ENCODE data around the gene ADCY7.

The ADCY7 gene

GRCh38 chr16:50351116-50351515 is 84.8 kb downstream of the ADCY7 start:
- TF ChIP-seq, protein P1, sequence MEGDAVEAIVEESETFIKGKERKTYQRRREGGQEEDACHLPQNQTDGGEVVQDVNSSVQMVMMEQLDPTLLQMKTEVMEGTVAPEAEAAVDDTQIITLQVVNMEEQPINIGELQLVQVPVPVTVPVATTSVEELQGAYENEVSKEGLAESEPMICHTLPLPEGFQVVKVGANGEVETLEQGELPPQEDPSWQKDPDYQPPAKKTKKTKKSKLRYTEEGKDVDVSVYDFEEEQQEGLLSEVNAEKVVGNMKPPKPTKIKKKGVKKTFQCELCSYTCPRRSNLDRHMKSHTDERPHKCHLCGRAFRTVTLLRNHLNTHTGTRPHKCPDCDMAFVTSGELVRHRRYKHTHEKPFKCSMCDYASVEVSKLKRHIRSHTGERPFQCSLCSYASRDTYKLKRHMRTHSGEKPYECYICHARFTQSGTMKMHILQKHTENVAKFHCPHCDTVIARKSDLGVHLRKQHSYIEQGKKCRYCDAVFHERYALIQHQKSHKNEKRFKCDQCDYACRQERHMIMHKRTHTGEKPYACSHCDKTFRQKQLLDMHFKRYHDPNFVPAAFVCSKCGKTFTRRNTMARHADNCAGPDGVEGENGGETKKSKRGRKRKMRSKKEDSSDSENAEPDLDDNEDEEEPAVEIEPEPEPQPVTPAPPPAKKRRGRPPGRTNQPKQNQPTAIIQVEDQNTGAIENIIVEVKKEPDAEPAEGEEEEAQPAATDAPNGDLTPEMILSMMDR (IDR thresholded peaks at IDR 0.05; ENCODE audit: borderline replicate concordance, insufficient read depth, low read depth, low read length): no peak
- H3K4me3 ChIP-seq (ENCODE audit: low read depth, low read length): no peak overlapping the region

DNA sequence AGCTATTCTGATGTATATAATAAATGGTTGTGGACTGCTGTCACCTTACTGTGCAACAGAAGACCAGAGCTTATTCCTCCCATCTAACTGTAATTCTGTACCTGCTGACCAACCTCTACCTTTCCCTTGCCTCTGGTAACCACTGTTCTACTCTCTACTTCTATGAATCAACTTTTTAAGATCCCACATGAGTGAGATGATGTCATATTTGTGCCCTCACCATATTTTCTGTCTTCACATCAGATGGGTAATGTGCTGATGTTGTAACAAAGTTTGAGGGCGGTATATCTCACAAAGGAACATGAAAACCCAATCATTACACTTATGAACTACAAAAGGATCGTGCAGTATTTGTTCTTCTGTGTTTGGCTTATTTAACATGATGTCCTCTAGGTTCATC is 85.6 kb downstream of the ADCY7 start:
- H3K4me3 ChIP-seq (ENCODE audit: low read depth, low read length): no peak overlapping the region
- TF ChIP-seq, protein P1 (IDR thresholded peaks at IDR 0.05; ENCODE audit: borderline replicate concordance, insufficient read depth, low read depth, low read length): no peak

GRCh38 chr16:50354082-50354481 is 87.7 kb downstream of the ADCY7 start:
- H3K4me3 ChIP-seq (ENCODE audit: low read depth, low read length): no peak overlapping the region
- TF ChIP-seq, protein P1 (IDR thresholded peaks at IDR 0.05; ENCODE audit: borderline replicate concordance, insufficient read depth, low read depth, low read length): no peak

GRCh38 chr16:50354629-50355456 is 88.5 kb downstream of the ADCY7 start:
- TF ChIP-seq, protein P1 (IDR thresholded peaks at IDR 0.05; ENCODE audit: borderline replicate concordance, insufficient read depth, low read depth, low read length): no peak
- H3K4me3 ChIP-seq (ENCODE audit: low read depth, low read length): no peak overlapping the region

DNA sequence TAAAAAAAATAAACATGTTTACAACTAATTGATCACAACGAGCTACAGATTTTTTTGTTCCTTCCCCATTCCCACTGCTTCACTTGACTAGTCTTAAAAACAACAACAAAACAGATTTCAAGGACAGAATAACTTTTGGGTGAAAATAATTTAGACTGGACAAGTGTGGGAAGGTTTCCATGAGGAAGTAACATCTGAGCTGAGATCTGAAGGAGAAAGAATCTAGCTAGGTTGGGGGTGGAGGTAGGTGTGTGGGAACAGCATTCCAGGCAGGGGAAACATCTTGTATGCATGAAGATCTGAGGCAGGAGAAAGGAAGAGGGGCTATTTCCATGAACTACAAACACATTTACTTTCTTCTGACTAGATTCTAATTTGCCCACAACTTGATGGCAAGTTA is 93.3 kb downstream of the ADCY7 start:
- TF ChIP-seq, protein P1 (IDR thresholded peaks at IDR 0.05; ENCODE audit: borderline replicate concordance, insufficient read depth, low read depth, low read length): no peak
- no peak overlapping the region for H3K4me3 ChIP-seq (ENCODE audit: low read depth, low read length)

- no peak overlapping the region for H3K4me3 ChIP-seq (ENCODE audit: low read depth, low read length)
- TF ChIP-seq, protein P1 (IDR thresholded peaks at IDR 0.05; ENCODE audit: borderline replicate concordance, insufficient read depth, low read depth, low read length): no peak
Measured at GRCh38 chr16:50360033-50360778, 93.9 kb downstream of the ADCY7 start.

Measured in GM12875 (cell line).